GM21825 (cell line): Measurements from ENCODE around the gene SPNS3.

Experiments
- ATAC-seq: cut with Tn5 transposase; IDR thresholded peaks from one replicate; pipeline ENCODE4 v1.9.1; 2021; ENCODE audit warnings: mild to moderate bottlenecking, moderate library complexity; ENCODE audit not compliant: unreplicated experiment

SPNS3 gene

DNA sequence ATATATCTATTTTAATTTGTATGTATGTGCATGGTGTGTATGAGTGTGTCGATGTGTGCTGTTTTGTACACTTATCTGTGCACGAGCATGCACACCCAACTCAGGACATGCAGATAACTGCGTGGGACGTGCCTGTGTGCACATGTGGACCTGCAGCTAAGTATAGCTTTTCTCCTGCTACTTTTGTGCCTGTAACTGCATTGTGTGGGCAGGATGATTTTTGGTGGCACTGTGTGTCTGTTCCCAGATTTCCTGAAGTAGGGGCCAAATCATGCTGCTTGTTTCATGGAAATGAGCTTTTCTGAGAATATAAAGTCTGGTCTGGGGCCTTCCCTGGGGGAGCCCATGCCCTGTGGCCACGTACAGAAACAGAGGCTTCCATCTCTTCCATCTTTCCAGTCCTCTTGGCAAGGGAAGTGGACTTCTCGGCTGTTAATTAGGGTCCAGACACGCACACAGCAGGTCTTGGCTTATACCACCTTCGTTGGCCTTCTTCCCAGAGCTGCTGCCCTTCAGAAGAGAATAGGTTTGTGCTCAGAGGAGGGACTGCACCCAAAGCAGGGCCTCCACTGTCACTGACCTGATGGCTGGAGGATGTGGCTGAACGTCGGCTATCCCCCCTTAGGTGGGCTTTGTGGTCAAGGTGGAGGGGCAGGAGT is 30.2 kb downstream of the SPNS3 start:
- no peak for ATAC-seq

DNA sequence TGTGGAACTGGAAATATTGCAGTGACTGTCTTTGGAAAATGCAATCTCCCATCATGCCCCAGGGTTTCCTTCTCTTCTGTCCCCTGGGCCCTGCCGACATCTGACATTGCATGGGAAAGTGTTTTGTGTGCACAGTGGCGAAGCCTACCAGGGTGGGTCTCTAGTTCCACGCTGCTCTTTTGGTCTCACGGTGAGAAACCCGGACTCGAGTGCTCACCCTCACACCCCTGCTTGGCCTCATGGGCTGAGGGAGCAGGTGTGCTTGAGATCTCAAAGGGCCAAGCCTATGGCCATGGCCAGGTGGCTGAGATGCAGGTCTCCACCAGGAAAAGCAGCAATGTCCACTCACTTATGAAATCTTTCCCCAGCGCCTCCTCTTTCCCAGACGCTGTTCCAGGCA is 32.0 kb downstream of the SPNS3 start:
- no peak for ATAC-seq

DNA sequence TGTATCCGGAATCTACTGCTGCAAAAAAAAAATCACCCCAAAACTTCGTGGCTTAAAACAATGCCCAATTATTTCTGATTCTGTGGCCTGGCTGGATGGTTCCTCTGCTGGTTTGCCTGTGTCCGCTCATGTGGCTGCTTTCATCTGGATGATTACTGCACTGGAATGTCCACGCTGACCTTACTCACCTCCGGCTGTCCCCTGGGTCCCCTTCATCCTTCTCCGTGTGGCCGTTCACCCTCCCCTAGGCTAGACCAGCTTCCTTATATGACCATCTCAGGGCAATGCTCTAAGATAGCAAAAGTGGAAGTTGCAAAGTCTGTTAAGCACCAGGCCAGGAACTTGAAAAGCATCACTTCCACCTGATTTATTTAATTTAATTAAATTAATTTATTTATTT is 33.5 kb downstream of the SPNS3 start:
- ATAC-seq = no peak

DNA sequence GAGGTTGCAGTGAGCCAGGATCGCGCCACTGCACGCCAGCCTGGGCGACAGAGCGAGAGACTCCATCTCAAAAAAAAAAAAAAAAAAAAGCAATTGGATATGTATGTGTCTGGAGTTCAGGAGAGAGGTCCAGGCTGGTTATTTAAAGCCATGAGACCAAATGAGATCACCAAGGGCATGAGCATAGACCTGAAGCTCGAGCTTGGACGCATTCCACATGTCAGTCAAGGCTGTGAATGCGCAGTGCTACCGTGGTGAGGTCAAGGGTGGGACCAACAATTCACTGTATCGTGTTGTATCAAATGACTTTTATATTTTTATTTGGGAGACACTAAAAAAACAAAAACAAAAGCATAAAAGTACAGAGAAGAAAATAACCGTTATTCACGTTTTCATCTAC is 35.8 kb downstream of the SPNS3 start:
- ATAC-seq = no peak

DNA sequence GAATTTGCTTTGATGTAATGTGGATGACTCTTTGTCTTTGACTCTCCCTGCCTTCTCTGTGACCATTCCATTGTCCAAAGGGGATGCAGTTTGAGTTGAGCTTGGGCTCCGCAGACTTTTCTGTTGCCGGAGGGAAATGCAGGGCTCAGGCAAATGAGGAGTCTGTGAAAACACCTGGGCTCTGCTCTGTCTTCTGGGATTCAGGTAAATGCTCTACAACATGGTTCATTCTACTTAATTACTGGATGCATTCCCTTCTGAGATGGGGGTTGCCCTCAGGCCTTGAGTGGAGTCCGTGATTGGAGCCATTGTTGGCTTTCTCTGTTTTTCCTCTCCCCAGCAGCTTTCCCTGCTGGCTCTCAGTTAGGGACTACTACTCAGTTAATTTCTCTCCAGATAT is 38.5 kb downstream of the SPNS3 start:
- ATAC-seq = no peak

DNA sequence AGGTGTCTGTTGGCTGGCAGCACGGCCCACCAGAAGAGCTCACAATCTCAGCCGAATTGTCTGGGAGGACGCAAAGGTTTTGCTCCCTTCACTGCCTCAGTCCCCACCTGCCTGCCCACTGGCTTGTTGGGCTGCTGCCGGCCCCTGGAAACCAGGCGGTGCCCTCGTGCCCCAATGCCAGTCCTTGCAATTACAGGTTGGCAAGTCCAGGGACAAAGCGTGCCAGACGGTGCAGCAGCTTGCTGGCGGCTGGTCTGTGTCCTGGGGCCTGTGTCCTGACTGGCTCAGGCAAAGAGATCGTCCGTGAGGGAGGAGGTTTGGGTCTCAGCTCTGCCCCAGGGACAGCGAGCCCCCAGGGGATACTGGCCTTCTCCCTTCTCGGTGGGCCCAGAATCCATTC is 40.4 kb downstream of the SPNS3 start:
- ATAC-seq = no peak

DNA sequence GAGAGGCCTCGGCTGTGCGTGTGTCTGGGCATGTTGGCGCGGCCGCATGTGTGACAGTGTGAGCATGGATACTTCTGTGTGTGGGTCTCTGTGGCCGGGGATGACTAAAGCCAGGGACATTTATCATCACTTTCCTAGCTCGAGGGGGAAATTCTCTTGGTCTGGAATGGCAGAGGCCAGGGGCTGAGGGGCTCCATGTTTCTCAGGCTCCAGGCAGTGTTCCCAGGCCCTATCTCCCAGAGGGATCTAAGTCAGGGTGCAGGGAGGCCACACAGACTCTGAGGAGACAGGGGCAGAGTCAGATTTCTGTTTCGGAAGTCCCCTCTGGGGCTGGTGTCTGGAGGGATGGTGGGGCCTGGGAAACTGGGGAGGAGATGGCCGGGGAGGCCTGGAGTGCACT is 41.3 kb downstream of the SPNS3 start:
- no peak for ATAC-seq

DNA sequence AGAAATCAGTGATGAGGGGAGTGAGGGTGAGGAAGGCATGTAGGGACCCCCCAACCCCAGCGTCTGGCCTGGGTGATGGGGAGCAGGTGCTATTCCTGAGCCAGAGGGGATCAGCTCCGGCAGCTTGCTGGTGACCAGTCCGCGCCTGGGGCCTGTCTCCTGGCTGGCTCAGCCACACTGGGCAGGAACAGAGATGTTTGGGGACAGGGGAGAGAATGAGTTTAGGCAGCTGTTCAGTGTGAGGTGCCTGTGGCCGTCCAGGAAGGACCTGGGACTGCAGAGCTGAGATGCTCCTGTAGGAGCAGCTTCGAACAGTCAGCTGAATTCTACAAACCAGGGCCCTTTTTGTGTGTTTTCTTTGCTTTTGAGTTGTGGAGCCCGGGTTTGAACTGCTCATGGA is 41.7 kb downstream of the SPNS3 start:
- no peak for ATAC-seq

DNA sequence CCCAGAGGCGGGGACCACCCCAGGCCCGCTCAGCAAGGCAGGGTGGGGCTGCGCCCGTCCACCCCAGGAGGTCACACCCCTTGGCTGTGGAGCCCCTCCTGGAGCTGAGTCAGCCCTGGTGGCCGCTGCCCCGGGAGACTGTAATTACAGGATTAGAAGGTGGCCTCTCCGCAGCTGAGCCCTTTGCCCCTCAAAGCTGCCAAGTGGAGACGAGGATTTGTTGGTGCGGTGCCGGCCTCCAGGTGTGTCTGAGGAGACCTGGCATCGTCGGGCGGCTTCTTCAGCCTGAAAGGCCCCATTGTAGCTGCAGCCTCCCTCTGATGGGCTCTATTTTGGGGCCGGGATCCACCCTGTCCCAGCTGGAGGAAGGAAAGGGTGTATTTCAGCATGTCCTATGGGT is 42.3 kb downstream of the SPNS3 start:
- ATAC-seq = no peak

DNA sequence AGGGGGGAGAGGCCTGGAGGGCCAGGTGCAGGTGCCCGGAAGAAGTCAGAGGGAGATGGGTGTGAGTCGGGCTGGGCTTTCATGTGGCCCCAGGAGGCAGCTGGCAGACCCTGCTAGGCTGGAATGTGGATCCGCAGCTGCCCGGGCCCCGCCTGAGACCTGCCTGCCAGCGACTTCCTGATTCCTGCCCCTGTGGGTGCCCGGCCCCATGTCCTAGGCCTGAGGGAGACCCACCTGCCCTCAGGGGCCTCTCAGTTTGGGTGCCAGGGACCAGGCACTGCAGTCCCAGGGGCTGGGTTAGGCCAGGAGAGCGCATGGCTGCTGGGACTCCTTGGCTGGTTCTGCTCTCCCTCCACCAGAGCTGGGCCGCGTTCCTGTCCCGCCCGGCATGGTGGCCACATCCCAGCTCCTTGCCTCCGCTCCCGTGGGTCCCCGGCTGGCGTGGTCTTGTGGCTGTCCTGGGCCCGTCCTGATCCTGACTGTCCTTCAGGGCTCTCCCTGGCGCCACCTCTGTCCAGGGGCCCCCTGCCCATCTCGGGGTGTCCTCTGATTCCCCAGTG is 42.9 kb downstream of the SPNS3 start:
- no peak for ATAC-seq

DNA sequence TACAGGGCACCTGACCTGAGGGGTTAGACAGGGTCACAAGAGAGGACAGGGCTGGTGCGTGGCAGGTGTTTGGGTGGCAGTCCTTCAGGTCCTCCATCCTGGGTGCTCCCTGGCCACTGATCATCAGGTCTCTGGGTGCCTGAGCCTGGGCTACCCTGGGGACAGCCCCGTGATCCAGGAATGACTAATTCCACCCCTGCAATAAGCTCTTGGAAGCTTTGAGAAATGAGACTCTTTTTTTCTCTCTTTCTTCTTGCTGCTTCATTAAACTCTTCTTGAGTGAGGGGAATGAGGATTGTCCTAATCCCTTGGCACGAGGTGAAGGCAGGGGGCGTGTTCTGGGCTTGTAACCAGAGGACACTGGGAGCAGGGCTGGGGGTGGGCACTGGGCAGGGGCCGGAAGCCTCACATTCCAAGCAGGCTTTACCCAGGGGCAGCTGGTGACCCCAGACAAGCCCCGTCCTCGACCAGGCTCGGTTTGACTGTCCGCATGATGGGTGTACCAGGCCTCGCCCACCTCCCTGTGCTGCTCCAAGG is 43.6 kb downstream of the SPNS3 start:
- ATAC-seq = no peak

DNA sequence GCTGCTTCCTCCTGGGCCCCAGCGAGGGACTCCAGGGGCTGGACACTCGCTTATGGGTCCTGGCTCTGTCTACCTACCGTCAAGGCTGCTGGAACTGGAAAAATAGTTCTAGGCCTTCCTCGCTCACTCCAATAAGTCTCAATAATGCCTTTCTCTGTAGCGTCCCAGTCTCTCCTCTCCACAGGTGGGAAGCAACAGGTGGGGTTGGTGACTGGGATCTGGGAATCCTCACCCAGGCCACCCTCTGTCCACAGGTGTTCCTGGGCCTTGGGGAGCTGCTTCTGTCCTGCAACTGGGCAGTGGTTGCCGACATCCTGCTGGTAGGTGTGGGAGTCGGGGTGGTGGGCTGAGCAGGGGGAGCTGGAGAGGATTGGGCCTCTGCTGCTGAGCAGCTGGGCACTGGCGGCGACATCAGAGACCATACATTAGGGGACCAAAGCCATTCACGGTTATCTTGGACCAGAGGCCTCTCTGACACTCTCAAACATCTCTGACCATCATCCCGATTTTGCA is 44.6 kb downstream of the SPNS3 start:
- ATAC-seq = no peak

DNA sequence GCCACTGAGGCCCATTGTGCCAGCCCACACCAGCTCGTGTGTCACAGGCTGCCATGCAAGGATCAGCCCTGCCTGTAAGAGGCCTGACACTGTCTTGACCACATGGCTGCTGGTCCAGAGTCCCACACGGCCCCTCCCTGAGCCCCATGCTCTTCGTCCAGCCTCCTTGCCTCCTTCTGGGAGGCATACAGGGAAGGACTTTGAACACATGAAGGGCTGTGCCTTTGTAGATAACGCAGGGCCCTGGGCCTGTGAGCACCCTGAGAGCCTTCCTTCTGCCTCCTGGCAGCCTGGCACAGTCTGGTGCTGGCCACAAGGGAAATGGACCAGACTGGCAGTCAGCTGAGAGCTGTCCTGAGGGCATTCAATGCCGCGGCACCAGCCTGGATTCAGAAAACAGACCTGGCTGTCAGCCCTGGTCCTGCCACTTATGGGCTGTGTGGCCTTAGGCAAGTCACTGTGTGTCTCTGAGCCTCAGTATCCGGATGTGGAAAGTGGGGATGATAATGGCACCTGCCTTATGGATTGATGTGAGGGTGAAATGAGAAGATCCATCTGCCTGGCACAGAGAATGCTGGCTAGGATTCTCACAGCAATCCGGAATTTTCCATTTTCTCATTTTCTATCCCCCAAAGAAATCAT is 45.7 kb downstream of the SPNS3 start:
- no peak for ATAC-seq

DNA sequence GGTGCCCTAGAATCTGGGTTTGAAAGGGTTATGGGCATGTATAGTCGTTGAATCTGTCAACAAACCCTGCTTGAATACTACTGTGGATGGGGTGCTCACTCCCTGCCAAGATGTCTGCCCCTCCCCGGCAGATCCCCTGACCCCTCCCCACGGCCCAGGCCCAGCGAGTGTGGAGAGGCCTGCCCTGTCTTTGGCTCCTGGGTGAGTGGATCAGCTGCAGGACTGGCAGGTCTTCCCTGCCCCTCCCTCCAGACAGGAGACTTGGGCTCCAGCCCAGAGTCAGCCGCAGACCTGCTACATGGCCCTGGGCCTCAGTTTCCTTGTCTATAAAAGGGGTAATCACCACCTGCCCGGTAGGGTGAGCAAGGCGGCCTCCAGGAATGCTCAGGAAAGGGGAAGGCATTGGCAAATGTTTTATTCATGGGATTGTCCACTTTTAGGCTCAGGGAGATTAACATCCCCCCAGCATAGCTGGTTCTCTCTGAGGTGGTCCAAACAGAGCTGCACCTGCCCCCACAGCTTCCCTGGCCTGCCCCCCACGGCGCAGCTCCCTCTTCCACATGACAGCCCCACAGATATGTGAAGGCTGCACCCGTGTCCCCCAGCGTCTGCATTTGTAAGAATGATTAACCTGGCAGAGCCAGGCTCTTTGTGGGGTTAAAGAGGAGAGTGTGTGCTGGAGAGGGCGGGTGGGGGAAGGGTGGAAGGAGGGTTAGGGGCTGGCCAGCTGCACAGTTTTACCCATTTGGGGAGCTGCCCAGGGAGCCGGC is 46.4 kb downstream of the SPNS3 start:
- no peak for ATAC-seq

DNA sequence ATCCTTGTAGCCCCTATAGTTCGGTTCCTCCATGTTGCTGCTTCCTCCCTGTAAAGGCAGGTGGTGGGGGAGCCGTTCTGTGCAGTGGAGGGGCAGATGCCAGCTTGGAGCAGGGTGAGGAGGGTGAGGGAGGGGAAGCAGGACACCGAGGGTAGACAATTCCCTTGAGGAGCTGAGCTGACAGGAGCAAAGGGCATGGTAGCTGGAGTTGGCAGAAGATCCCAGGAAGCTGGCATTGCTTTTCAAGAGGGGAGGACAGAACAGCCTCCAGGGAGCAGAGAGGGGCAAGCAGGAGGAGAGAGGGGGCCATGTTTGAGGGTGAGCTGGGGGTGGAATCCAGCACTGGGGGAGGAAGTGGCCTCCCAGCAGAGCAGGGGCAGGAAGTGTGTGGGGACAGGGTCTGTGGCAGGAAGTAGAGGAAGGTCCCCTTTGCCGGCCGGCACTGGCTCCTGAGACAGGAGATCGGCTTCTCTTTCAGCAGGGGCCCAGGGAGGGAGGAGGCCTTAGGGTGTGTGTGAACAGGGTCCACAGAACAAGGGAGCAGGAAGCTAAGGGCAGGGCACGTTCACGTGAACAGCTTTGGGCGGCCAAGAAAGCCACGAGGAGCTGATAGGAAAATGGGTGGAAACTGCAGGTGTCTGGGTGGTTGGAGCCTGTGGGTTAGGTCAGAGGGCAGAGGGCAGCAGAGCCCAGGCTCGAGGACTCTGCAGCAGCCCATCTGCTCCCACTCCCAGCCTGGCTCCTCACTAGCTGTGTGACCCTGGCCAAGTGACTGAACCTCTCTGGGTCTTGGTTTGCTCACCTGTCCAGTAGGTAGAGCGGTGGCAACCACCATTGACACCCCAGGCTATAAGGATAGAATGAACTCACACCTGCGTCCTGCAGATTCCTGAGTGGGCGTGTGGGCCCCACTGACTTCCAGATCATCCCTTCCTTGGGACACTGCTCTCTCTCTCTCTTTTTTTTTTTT is 47.5 kb downstream of the SPNS3 start:
- ATAC-seq = no peak

DNA sequence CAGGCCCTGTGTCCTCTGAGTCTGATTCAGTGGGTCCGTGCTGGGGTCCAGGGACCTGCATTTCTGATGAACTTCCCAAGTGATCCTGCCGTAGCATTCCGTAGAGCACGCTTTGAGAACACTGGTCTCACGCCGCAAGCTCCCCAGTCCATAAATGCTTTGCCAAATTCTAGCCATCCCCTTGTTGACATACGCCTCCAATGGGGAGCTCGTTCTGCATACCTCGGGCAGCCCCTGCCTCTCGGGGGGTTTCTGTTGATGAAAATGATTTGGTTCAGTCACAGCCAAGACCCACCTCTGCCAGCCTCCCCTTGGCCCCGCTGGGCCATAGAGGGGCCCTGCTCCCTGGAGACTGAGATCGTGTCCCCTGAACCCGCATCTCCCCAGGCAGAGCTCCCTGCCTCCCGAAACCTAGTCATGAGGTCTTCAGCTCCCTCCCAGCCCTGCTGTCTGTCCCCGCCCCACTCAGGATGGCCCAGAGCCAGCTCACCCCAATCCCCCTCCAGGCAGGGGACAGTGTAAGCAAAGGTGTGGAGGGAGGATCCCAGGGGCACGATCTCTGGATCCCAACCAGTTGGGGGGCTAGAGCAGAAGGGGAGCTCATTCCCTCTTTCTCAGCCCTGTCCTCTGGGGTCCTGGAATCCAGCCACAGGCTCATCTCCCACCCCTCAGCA is 48.7 kb downstream of the SPNS3 start:
- ATAC-seq = no peak

DNA sequence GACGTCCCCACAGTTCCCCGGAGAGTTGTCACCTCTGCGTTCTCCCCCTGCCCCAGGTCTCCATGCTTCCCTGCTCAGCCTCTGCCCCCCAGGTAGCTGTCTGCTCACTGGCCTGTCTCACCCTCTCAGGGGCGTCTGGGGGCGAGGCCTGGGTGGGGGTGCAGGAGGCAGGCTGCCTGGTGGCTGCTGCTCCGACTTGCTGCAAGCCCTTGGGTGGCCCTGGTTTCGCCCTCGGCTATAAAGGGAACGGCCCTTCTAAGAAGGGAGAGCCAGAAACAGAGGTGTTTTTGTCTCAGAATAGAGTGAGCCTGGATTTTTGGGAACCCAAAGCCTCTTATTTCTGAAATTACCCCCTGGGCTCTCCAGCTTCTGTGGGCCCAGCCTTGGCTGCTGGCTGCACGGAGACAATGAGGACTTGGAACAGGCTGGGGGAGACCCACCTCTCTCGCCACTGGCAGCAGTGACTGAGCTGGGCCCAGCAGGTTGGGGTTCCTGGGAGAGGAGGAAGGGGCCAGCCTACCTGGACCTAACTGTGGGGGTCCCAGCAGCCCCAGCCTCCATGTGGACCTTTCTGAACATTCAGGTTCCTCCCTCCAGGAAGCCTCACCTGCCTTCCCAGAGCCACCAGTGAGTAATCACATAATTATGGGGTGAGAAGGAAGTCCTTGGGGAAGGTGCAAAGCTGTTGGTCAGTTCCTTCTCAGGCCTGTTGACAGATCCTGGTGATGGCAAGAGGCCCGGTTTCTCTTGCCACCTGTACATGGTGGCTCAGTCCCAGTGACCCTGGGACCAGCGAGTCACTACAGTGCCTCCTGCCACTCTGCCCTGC is 49.5 kb downstream of the SPNS3 start:
- ATAC-seq = no peak

DNA sequence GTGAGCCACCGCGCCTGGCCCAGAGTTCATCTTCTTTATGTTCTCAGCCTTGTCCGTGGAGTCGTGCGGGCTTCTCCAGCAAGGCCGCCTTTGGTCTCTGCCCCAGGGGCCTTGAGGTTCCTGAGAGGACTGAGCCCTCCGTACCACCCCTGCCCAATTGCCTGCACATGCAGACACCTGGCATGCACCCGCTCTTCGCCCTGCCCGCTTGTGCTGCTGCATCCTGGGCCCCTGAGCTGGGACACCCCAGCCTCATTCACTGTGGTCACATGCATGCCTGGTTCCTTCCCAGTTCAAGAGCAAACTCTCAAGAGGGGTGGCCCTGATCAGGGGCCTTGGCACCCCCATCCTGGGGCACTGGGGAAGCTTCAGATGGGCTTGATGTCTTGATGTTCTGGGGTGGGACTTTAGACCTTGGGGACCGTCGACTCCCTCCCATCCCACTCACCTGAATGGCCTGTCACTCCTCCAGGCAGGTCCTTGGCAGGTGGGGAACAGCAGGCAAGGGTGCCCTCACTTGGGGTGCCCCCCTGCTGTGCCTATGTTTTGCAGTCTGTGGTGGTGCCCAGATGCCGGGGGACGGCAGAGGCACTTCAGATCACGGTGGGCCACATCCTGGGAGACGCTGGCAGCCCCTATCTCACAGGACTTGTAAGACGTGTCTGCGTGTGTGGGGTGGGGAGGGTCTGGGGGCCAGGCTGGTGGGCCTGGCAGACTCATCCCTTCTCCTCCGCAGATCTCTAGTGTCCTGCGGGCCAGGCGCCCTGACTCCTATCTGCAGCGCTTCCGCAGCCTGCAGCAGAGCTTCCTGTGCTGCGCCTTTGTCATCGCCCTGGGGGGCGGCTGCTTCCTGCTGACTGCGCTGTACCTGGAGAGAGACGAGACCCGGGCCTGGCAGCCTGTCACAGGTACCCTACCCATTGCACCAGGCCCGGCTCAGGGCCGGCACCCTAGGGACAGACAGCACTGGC is 52.2 kb downstream of the SPNS3 start:
- ATAC-seq = no peak
